ENCODE results near the gene GUCD1.

DNA sequence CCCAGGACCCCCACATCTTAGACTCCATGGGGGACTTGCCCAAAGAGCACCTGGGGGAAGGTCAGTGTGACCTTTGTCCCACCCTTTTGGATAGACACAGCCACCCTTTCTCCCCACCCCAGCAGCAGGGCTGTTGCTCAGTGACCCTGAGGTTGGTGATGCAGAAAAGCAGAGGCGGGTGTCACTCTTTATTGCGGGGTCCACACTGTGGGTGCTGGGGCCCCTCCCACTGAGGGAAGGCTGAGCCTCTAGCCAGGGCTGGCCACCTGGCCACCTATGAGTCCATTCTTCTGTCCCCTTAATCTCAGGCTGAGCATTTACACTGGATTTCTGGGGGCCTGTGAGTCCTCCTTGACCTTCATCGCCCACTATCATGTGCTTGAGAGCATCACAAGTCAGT, 30.5 kb upstream of the GUCD1 start:
- no peak for TF ChIP-seq STAT5B (CRISPR knock-in tag; IDR thresholded peaks at IDR 0.05)
- TF ChIP-seq EGR1 (conservative IDR thresholded peaks at IDR 0.05): no peak
- no peak for TF ChIP-seq RFX1 (IDR thresholded peaks at IDR 0.05)
